Measurements from ENCODE around the gene ASS1. TPM values are rescaled to one million over a fixed set of nuclear protein-coding genes. Genes with fewer than 3 reads are reported as not detected.

The ASS1 gene
- total RNA-seq, 1 donor from 2014 or later, result 117 TPM

DNA sequence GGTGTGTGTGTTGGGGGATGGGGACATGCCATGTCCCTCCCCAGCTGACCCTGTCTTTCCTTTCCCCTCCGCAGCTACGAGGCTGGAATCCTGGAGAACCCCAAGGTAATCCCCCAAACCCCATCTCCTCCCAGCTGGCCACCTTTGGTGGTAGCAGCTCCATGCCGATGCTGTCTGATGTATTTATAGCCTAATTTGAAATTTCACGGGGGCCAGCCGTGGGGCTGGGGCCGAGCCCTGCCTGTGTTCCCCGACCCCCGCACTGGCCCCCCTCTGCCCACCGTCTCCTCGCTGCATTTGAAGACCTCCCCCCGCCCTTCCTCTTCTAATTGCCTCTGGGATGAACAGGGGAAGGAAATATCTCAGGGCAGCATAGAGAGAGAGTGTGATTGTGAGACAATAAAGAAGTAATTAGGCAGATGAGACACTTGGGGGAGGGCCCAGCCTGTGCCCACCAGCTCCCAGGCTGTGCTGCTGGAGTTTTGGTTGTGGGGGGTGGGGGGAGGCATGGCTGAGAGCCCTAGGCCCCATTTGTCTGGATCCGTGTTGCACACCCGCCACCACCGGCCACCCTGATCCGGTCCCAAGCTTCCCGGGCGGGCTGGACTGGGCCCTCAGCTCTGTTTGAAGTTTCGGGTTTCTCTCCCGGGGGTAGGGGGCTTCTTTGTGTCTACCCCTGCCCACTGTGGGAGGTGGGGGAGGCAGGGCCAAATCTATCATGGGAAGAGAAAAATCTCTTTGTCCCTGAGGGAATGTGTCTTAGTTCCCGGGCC lies 26.8 kb downstream of the ASS1 start:
- FAIRE-seq (no peak), DNase-seq (ENCODE audit: low read depth) (no peak)
- Histone ChIP-seq H3K9me3 (ENCODE audit: insufficient read depth, low read depth, low read length) (no peaks in the 10 kb centered on the region), H3K27me3 (ENCODE audit: insufficient read depth, low read length) (peaks cover 48% of the 10 kb centered on the region), H3K9ac (ENCODE audit: low read length) (no peak overlapping the region), H3K27ac (ENCODE audit: low read depth, low read length) (no peak overlapping the region), H3K79me2 (ENCODE audit: insufficient read depth, low read length) (no peaks in the 10 kb centered on the region), H3K4me3 (ENCODE audit: insufficient read depth, low read depth, low read length) (no peak overlapping the region), H4K20me1 (ENCODE audit: insufficient read depth, low read length) (no peaks in the 10 kb centered on the region), H2AFZ (ENCODE audit: low read depth, low read length) (no peak overlapping the region), H3K4me1 (ENCODE audit: insufficient read depth, low read length) (no peaks in the 10 kb centered on the region), H3K36me3 (ENCODE audit: insufficient read depth, low read length) (no peaks in the 10 kb centered on the region), H3K4me2 (ENCODE audit: low read length) (no peak overlapping the region)
- no peak for TF ChIP-seq EZH2 (IDR thresholded peaks at IDR 0.05; ENCODE audit: insufficient read depth, low read length)
- no peak for TF ChIP-seq CTCF (IDR thresholded peaks at IDR 0.05; ENCODE audit: insufficient read depth, low read depth, low read length)
- H3K4me3 Mint-ChIP-seq (ENCODE audit: unreplicated experiment), result no peak overlapping the region
- H3K9me3 Mint-ChIP-seq (ENCODE audit: unreplicated experiment), result no peaks in the 10 kb centered on the region
- no peaks in the 10 kb centered on the region for H3K4me1 Mint-ChIP-seq (ENCODE audit: low read depth, unreplicated experiment)
- H3K27me3 Mint-ChIP-seq (ENCODE audit: low read depth, unreplicated experiment), result peaks cover 9% of the 10 kb centered on the region
- H3K27ac Mint-ChIP-seq (ENCODE audit: unreplicated experiment), result no peak overlapping the region
- peaks cover 16% of the 10 kb centered on the region for H3K36me3 Mint-ChIP-seq (ENCODE audit: low read depth, unreplicated experiment)

GRCh38 chr9:130472184-130472705 lies 27.5 kb downstream of the ASS1 start:
- no peaks in the 10 kb centered on the region for H3K9me3 ChIP-seq (ENCODE audit: insufficient read depth, low read depth, low read length)
- no peaks in the 10 kb centered on the region for H4K20me1 ChIP-seq (ENCODE audit: insufficient read depth, low read length)
- H3K4me1 Mint-ChIP-seq (ENCODE audit: low read depth, unreplicated experiment), result no peaks in the 10 kb centered on the region
- H3K27me3 Mint-ChIP-seq (ENCODE audit: low read depth, unreplicated experiment), result peaks cover 9% of the 10 kb centered on the region
- H3K27ac ChIP-seq (ENCODE audit: low read depth, low read length), result no peak overlapping the region
- H3K36me3 Mint-ChIP-seq (ENCODE audit: low read depth, unreplicated experiment), result peaks cover 16% of the 10 kb centered on the region
- FAIRE-seq (no peak), DNase-seq (ENCODE audit: low read depth) (no peak)
- no peaks in the 10 kb centered on the region for H3K9me3 Mint-ChIP-seq (ENCODE audit: unreplicated experiment)
- no peak overlapping the region for H3K4me2 ChIP-seq (ENCODE audit: low read length)
- TF ChIP-seq EZH2 (IDR thresholded peaks at IDR 0.05; ENCODE audit: insufficient read depth, low read length) (no peak), CTCF (IDR thresholded peaks at IDR 0.05; ENCODE audit: insufficient read depth, low read depth, low read length) (no peak)
- no peak overlapping the region for H3K9ac ChIP-seq (ENCODE audit: low read length)
- H3K4me3 ChIP-seq (ENCODE audit: insufficient read depth, low read depth, low read length), result no peak overlapping the region
- peaks cover 42% of the 10 kb centered on the region for H3K27me3 ChIP-seq (ENCODE audit: insufficient read depth, low read length)
- H3K27ac Mint-ChIP-seq (ENCODE audit: unreplicated experiment), result no peak overlapping the region
- H3K36me3 ChIP-seq (ENCODE audit: insufficient read depth, low read length), result no peaks in the 10 kb centered on the region
- H3K79me2 ChIP-seq (ENCODE audit: insufficient read depth, low read length), result no peaks in the 10 kb centered on the region
- no peaks in the 10 kb centered on the region for H3K4me1 ChIP-seq (ENCODE audit: insufficient read depth, low read length)
- H2AFZ ChIP-seq (ENCODE audit: low read depth, low read length), result no peak overlapping the region
- no peak overlapping the region for H3K4me3 Mint-ChIP-seq (ENCODE audit: unreplicated experiment)

DNA sequence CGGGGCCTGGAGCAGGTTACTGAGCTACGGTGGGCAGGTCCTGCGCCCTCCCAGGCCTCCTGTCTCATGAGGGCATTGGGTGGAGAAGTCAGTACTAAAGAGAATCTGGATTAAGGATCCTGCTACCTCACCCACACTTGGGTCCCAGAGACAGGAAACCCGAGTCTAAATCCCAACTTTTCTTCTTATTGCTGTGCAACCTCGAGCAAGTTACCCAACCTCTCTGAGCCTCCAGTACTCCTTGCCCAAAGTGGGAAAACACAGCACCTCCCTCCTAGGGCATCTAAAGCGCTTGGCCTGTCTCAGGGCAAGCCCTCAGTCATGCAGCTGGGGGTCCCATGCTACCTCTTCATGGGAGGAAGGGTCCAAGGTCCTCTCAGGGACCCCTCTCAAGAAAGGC lies 28.2 kb downstream of the ASS1 start:
- Mint-ChIP-seq H3K4me1 (ENCODE audit: low read depth, unreplicated experiment) (no peaks in the 10 kb centered on the region), H3K27me3 (ENCODE audit: low read depth, unreplicated experiment) (peaks cover 8% of the 10 kb centered on the region), H3K9me3 (ENCODE audit: unreplicated experiment) (no peaks in the 10 kb centered on the region), H3K36me3 (ENCODE audit: low read depth, unreplicated experiment) (peaks cover 13% of the 10 kb centered on the region), H3K27ac (ENCODE audit: unreplicated experiment) (no peak overlapping the region), H3K4me3 (ENCODE audit: unreplicated experiment) (no peak overlapping the region)
- H3K27me3 ChIP-seq (ENCODE audit: insufficient read depth, low read length), result peaks cover 38% of the 10 kb centered on the region
- H3K27ac ChIP-seq (ENCODE audit: low read depth, low read length), result no peak overlapping the region
- no peaks in the 10 kb centered on the region for H3K4me1 ChIP-seq (ENCODE audit: insufficient read depth, low read length)
- DNase-seq (ENCODE audit: low read depth) (no peak), FAIRE-seq (no peak)
- H4K20me1 ChIP-seq (ENCODE audit: insufficient read depth, low read length), result no peaks in the 10 kb centered on the region
- TF ChIP-seq EZH2 (IDR thresholded peaks at IDR 0.05; ENCODE audit: insufficient read depth, low read length) (no peak), CTCF (IDR thresholded peaks at IDR 0.05; ENCODE audit: insufficient read depth, low read depth, low read length) (no peak)
- H3K36me3 ChIP-seq (ENCODE audit: insufficient read depth, low read length), result no peaks in the 10 kb centered on the region
- no peaks in the 10 kb centered on the region for H3K79me2 ChIP-seq (ENCODE audit: insufficient read depth, low read length)
- no peak overlapping the region for H3K4me3 ChIP-seq (ENCODE audit: insufficient read depth, low read depth, low read length)
- no peak overlapping the region for H2AFZ ChIP-seq (ENCODE audit: low read depth, low read length)
- no peak overlapping the region for H3K4me2 ChIP-seq (ENCODE audit: low read length)
- H3K9me3 ChIP-seq (ENCODE audit: insufficient read depth, low read depth, low read length), result no peaks in the 10 kb centered on the region
- H3K9ac ChIP-seq (ENCODE audit: low read length), result no peak overlapping the region

Measured in astrocyte (in vitro differentiated cells and primary cell).